Measurements from ENCODE around the gene FOXA2. TPM values are rescaled to one million over a fixed set of nuclear protein-coding genes. Genes with fewer than 3 reads are reported as not detected.

Gene FOXA2
- total RNA-seq, 2 experiments from 2014 or later = not detected

GRCh38 chr20:22629447-22629846 is 45.1 kb upstream of the FOXA2 start:
- Mint-ChIP-seq H3K27ac (no peak overlapping the region), H3K36me3 (ENCODE audit: low read depth) (no peaks in the 10 kb centered on the region), H3K9me3 (no peaks in the 10 kb centered on the region), H3K4me1 (ENCODE audit: low read depth) (no peaks in the 10 kb centered on the region), H3K4me3 (no peak overlapping the region), H3K27me3 (no peaks in the 10 kb centered on the region)
- no peak for TF ChIP-seq CTCF (IDR thresholded peaks at IDR 0.05)
- no peaks in the 10 kb centered on the region for H3K4me1 ChIP-seq (ENCODE audit: insufficient read depth, low read length)
- no peak overlapping the region for H3K27ac ChIP-seq (ENCODE audit: low read depth in 1 of 2, low read length in 2 of 2)
- no peak for DNase-seq
- ChIA-PET POLR2A (no interaction called here), CTCF (no interaction called here)
- H3K27me3 ChIP-seq (ENCODE audit: control insufficient read depth in 1 of 2, insufficient read depth in 2 of 2, low read length in 2 of 2) = no peaks in the 10 kb centered on the region
- H3K36me3 ChIP-seq (ENCODE audit: insufficient read depth, low read length) = no peaks in the 10 kb centered on the region
- no peak for ATAC-seq (ENCODE audit: poor library complexity)
- H3K4me3 ChIP-seq (ENCODE audit: low read length) = no peak overlapping the region
- no peaks in the 10 kb centered on the region for H3K9me3 ChIP-seq (ENCODE audit: control insufficient read depth in 1 of 2, insufficient read depth in 1 of 2, low read length in 2 of 2)
- intact Hi-C loops (cut with DNase I, micrococcal nuclease) = no loop called here

- Histone ChIP-seq H3K4me1 (ENCODE audit: insufficient read depth, low read length) (no peaks in the 10 kb centered on the region), H3K27ac (ENCODE audit: low read depth in 1 of 2, low read length in 2 of 2) (no peak overlapping the region), H3K36me3 (ENCODE audit: insufficient read depth, low read length) (no peaks in the 10 kb centered on the region), H3K9me3 (ENCODE audit: control insufficient read depth in 1 of 2, insufficient read depth in 1 of 2, low read length in 2 of 2) (no peaks in the 10 kb centered on the region), H3K27me3 (ENCODE audit: control insufficient read depth in 1 of 2, insufficient read depth in 2 of 2, low read length in 2 of 2) (no peaks in the 10 kb centered on the region), H3K4me3 (ENCODE audit: low read length) (no peak overlapping the region)
- H3K4me1 Mint-ChIP-seq (ENCODE audit: low read depth) = no peaks in the 10 kb centered on the region
- H3K27me3 Mint-ChIP-seq = no peaks in the 10 kb centered on the region
- H3K36me3 Mint-ChIP-seq (ENCODE audit: low read depth) = no peaks in the 10 kb centered on the region
- CTCF ChIA-PET = no interaction called here
- TF ChIP-seq CTCF (IDR thresholded peaks at IDR 0.05) = no peak
- no peak overlapping the region for H3K4me3 Mint-ChIP-seq
- H3K9me3 Mint-ChIP-seq = no peaks in the 10 kb centered on the region
- POLR2A ChIA-PET = no interaction called here
- ATAC-seq (ENCODE audit: poor library complexity) (no peak), DNase-seq (no peak)
- intact Hi-C loops (cut with DNase I, micrococcal nuclease) = no loop called here
- no peak overlapping the region for H3K27ac Mint-ChIP-seq
These were observed 42.1 kb upstream of the FOXA2 start for GRCh38 chr20:22626496-22626895.

- no peak overlapping the region for H3K4me3 Mint-ChIP-seq
- no peak overlapping the region for H3K27ac Mint-ChIP-seq
- H3K4me1 Mint-ChIP-seq (ENCODE audit: low read depth) = no peaks in the 10 kb centered on the region
- Histone ChIP-seq H3K36me3 (ENCODE audit: insufficient read depth, low read length) (no peaks in the 10 kb centered on the region), H3K9me3 (ENCODE audit: control insufficient read depth in 1 of 2, insufficient read depth in 1 of 2, low read length in 2 of 2) (no peaks in the 10 kb centered on the region), H3K4me3 (ENCODE audit: low read length) (no peak overlapping the region), H3K27me3 (ENCODE audit: control insufficient read depth in 1 of 2, insufficient read depth in 2 of 2, low read length in 2 of 2) (no peaks in the 10 kb centered on the region), H3K27ac (ENCODE audit: low read depth in 1 of 2, low read length in 2 of 2) (no peak overlapping the region), H3K4me1 (ENCODE audit: insufficient read depth, low read length) (no peaks in the 10 kb centered on the region)
- H3K9me3 Mint-ChIP-seq = no peaks in the 10 kb centered on the region
- ChIA-PET CTCF (no interaction called here), POLR2A (no interaction called here)
- no peak for ATAC-seq (ENCODE audit: poor library complexity)
- H3K27me3 Mint-ChIP-seq = no peaks in the 10 kb centered on the region
- no peak for TF ChIP-seq CTCF (IDR thresholded peaks at IDR 0.05)
- no peaks in the 10 kb centered on the region for H3K36me3 Mint-ChIP-seq (ENCODE audit: low read depth)
- intact Hi-C loops (cut with DNase I, micrococcal nuclease) = no loop called here
- no peak for DNase-seq
These were observed 38.8 kb upstream of the FOXA2 start for GRCh38 chr20:22623211-22623610.

Measured in CD4-positive, alpha-beta T cell (primary cell).